ENCODE results near the gene SLC23A3.

Gene SLC23A3

DNA sequence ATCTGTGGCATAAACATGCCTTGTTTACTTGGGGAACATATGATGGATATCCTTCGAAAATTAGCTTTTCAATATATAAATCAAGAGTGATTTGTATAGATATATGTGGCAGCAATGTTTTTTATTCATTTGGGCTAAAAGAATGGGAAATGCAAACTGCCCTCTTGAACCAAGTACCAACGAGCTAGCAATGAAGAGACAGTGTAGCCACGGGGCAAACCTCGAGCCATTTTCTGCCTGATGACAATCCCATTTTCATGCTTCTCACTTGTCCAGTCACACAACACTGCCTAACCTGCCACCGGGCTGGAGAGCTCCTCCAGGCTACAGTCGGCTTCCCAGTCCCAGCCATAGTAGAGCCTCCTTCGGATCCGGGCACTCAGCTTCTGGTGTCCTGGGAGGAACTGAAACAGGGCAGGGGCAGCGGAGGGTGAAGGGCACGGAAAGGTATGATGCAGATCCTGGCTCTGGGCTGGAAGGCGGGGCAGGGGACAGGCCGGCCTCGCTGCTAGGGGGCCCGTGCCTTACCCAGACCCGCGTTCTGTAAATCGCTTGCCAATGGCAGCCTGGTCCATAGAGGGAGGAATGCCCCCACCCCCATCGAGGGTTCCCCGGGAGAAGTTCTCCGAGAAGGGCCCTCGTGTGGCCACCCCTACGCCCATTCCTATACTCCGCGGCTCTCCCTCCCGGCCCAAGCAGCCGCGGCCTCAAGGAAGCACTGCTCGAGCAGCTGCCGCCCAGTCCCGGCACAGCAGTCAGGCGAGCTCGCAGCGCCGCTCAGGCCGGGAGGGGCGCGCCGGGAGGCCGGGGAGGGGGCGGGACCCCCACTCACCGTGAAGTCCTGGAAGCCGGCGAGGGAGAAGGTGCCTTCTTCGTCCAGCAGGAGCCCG is 6.3 kb upstream of the SLC23A3 start:
- no peak for DNase-seq

- DNase-seq, result no peak
Observed at GRCh38 chr2:219175486-219175885, 5.7 kb upstream of the SLC23A3 start.

GRCh38 chr2:219174801-219175200 is 5.0 kb upstream of the SLC23A3 start:
- no peak for DNase-seq

DNA sequence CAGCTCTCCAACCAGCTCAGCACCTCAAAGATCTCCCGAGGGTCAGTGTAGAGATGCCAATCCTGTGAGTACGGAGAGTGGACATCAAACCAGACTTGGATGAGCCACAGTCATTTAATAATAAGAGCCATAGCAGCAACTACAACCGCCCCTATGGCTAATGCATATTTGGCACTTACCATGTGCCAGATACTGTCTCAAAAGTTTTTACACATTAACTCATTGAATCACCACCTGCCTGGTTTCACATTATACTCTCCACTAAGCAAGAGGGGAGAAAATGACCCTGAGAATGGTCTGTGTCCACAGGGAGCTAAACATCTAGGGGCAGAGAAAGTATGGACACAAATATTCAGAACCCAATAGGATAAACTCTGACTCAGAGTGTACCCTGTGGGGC is 4.3 kb upstream of the SLC23A3 start:
- no peak for DNase-seq

GRCh38 chr2:219173176-219173575 is 3.3 kb upstream of the SLC23A3 start:
- DNase-seq, result no peak

GRCh38 chr2:219172231-219173154 is 2.7 kb upstream of the SLC23A3 start:
- DNase-seq, result no peak

DNA sequence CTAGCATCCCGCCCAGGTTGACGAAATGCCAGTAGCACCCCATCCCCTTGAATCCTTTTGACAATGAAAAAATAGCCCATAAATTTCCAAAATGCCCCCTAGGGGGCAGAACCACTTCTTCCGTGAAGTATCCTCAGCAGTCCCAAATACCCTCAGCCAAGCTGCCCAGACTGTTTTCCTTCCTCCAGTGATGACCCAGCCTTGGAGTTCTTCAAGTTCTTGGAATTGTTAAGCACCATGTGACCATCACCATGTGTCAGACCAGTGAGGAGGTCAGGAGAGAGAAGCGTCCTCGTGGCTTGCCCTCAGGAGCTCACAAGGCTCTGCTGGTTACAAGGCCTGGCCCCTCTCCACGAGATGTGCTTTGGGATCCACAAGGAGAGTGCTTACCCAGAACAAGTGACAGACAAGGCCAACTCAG is 1.4 kb upstream of the SLC23A3 start:
- peak; percentile 24 for DNase-seq

- no peak for DNase-seq
Observed at GRCh38 chr2:219168932-219169331, 897 bp downstream of the SLC23A3 start.

GRCh38 chr2:219168526-219168925 is 1.3 kb downstream of the SLC23A3 start:
- no peak for DNase-seq

GRCh38 chr2:219167997-219168396 is 1.8 kb downstream of the SLC23A3 start:
- DNase-seq, result no peak

DNA sequence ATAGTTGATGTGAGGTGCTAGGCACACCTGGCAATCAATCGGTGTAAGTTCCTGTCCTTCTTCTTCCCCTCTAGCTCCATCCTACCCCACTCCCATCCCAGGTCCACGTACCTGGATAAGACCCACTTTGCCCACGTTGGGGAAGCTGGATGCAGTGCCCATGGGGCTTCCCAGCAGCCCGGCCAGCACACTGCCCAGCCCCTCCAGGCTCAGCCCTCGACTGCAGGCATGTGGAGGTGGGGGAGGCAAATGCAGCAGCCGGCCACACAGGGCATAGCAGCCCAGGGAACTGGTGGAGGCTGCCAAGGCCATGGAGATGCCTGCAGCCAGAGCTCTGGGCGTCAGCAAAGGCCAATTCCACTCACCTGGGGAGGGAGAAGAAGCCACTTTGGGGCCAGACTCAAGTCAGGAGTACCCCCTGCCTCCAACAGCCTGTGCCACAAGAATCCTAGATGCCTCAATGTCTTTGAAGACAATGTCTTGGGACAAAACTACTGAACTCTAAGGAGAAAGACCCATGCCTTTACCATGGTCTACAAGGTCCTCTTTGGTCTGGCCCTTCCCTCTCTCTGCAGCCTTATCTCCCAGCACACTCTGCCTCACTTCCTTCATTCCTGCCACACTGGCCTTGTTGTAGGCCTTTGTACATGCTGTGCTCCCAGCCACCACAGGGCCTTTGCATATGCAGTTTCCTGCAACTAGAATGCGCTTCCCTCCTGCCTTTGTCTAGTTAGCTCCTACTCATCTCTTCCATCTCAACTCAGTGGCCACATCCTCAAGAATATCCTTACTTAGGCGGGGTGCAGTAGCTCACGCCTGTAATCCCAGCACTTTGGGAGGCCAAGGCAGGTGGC is 4.5 kb downstream of the SLC23A3 start:
- no peak for DNase-seq

DNA sequence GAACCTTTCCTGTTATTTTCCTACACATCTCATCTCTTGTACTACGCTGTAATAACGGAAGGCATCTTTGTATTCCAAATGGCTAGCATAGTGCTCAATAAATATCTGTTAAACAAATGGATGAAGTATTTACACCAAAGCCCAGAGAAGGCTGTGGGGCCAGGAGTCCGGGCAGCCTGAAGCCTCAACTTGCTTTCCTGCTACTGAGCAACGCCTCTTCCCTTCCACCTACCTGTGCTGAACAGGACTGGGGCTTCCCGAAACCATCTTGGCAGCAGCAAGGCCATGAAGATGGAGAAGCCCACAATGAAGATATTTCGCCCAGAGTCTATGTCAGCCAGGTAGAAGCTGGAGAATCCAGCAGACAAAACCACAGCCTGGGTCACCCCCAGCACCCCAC is 6.7 kb downstream of the SLC23A3 start:
- DNase-seq, result no peak

GRCh38 chr2:219161097-219161496 is 8.7 kb downstream of the SLC23A3 start:
- no peak for DNase-seq

- DNase-seq, result peak; percentile 91
Observed at GRCh38 chr2:219160186-219161017, 9.4 kb downstream of the SLC23A3 start, which contains the start of gene NHEJ1. Gene NHEJ1, minus strand, starts transcription at chr2:219160815. Its CDS starts 2,453 bp downstream, at chr2:219158362.

DNA sequence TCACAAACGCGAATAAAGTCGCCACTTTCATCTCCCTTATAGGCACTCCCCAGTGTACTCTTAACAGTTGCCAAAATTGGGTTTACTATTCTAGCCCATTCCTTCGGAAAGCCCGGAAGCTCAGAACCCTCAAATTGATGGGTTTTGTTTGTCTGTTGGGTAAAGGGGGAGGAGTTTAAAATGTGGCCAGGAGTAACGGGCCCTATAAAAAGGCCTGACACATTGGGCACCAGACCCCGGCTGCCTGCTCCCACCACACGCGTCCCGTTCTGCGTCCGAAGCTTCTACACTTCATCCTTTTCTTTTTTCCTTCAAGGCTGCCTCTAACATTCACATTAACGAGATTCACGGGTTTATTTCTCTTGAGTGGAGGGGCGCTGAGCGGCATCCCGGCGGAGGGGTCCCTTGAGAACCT is 10.1 kb downstream of the SLC23A3 start:
- no peak for DNase-seq

GRCh38 chr2:219158586-219158985 is 11.2 kb downstream of the SLC23A3 start:
- no peak for DNase-seq

DNA sequence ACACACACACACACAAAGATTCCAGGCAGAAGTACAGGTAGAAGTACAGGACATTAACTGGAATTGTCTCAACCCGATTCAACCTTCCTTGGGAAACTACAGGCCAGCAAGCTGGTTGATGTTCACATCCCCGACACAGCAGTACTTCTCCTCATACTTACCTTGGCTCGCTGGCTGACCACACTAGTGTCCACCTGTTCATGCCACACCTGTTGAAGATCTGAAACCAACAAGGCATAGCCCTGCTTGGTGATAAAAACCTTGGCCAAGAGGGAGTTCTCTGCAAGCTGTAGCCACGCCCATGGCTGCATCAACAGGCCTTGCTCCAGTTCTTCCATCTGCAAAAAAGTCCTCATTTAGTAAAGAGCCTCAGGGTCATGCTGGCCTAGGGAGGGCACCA is 11.8 kb downstream of the SLC23A3 start:
- no peak for DNase-seq

DNA sequence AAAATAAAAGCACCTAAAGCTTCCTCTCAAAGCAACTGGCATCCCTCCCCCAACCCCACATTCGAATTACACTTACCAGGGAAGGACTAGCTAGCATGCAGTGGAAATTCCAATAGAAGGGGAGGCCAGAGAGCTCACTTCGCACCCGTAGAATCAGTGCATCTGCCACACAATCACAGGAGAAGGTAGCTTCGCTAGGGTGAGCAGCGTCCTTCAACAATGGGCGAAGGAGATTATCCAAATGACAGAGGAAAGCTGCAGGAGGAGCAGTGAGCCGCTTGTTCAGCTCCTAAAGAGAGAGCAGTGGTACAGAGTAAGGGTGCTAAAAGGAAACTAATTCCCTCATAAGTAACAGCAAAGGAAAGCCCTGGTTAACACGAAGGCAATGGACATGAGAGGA is 12.4 kb downstream of the SLC23A3 start:
- no peak for DNase-seq

- DNase-seq, result peak; percentile 14
Observed at GRCh38 chr2:219155054-219155644, 14.7 kb downstream of the SLC23A3 start.

DNA sequence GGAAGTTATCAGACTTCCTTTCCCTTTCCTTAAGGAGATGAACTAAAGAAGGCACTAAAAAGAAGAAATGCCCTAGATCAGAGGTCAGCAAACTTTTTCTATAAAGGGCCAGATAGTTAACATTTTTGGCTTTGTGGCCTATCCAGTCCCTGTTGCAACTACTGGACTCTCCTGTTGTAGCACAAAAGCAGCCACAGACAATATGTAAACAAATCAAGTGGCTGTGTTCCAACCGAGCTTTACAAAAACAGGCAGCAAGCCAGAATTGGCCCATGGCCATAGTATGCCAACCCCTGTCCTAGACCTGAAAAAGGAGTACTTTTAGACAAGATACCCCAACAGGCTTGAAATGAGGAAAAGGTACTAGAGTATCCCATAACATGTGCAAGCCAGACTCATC is 20.2 kb downstream of the SLC23A3 start:
- DNase-seq, result no peak

- DNase-seq, result no peak
Observed at GRCh38 chr2:219142329-219142728, 27.5 kb downstream of the SLC23A3 start.
